Tibial nerve (tissue), 4 donors: Measurements from ENCODE around the gene PLPP1.

Experiments
- EP300 ChIP-seq, 2 donors: sonication (generic); formaldehyde crosslinking; IDR thresholded peaks; one replicate each; pipeline ENCODE4 v1.6.1; 2017; ENCODE audit warnings: antibody characterized with exemption in 2 of 2, mild to moderate bottlenecking in 1 of 2
- TF ChIP-seq, protein P1 (sequence below), 5 experiments: fragments of 200-600 bp in 3 of 5; fragments of 450-650 bp in 2 of 5; sonication (generic) in 3 of 5; IDR thresholded peaks; one replicate each; pipeline ENCODE4 v1.5.1; 2016 to 2019; ENCODE audit warnings: antibody characterized with exemption in 5 of 5, mild to moderate bottlenecking in 3 of 5, moderate library complexity in 2 of 5

DNA sequence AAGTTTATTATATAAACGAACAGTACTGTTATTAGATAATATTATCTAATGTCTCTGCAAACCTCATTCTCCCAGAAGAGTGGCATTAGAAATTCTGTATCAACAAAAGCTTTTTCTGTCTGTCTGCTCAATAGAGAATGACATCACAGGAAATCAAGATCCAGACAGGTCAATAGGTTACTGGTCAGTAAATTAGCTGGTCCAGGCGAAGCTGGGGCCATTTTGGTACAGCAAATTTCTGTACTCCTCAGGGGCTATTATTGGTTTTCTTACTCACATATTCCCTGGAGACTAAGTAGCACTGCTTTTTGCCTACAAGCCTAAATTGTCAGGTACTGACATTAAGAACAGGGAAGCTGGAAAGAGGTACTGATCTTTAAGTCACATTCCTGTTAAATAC lies 80.5 kb downstream of the PLPP1 start:
- TF ChIP-seq, protein P1, sequence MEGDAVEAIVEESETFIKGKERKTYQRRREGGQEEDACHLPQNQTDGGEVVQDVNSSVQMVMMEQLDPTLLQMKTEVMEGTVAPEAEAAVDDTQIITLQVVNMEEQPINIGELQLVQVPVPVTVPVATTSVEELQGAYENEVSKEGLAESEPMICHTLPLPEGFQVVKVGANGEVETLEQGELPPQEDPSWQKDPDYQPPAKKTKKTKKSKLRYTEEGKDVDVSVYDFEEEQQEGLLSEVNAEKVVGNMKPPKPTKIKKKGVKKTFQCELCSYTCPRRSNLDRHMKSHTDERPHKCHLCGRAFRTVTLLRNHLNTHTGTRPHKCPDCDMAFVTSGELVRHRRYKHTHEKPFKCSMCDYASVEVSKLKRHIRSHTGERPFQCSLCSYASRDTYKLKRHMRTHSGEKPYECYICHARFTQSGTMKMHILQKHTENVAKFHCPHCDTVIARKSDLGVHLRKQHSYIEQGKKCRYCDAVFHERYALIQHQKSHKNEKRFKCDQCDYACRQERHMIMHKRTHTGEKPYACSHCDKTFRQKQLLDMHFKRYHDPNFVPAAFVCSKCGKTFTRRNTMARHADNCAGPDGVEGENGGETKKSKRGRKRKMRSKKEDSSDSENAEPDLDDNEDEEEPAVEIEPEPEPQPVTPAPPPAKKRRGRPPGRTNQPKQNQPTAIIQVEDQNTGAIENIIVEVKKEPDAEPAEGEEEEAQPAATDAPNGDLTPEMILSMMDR (IDR thresholded peaks at IDR 0.05): no peak
- TF ChIP-seq EP300 (IDR thresholded peaks at IDR 0.05): no peak
